Endodermal cell (in vitro differentiated cells): ENCODE measurements around the gene SLC13A1. TPM values are rescaled to one million over a fixed set of nuclear protein-coding genes. Genes with fewer than 3 reads are reported as not detected.

Source experiments
- DNase-seq: peaks from one replicate; pipeline ENCODE4 v3.0.0-alpha.2; 2017
- H3K27ac ChIP-seq: 2 replicates; pipeline ENCODE4 v1.5.1; 2013; ENCODE audit warnings: mild to moderate bottlenecking, low read depth, low read length, moderate library complexity
- H3K27me3 ChIP-seq: 2 replicates; pipeline ENCODE4 v1.6.1; 2013; ENCODE audit warnings: mild to moderate bottlenecking, low read length, moderate library complexity; ENCODE audit not compliant: insufficient read depth, control insufficient read depth, poor library complexity, severe bottlenecking
- H3K36me3 ChIP-seq: 2 replicates; pipeline ENCODE4 v1.7.0; 2013; ENCODE audit warnings: mild to moderate bottlenecking, low read length, moderate library complexity; ENCODE audit not compliant: control insufficient read depth, insufficient read depth
- H3K4me1 ChIP-seq: one replicate; pipeline ENCODE4 v1.7.0; 2013; ENCODE audit warnings: low read length; ENCODE audit not compliant: control insufficient read depth, insufficient read depth
- H3K4me3 ChIP-seq: 2 replicates; pipeline ENCODE4 v1.5.1; 2013; ENCODE audit warnings: mild to moderate bottlenecking, low read length, moderate library complexity
- H3K9ac ChIP-seq: 2 replicates; pipeline ENCODE4 v1.6.1; 2013; ENCODE audit warnings: mild to moderate bottlenecking, low read length, moderate library complexity; ENCODE audit not compliant: poor library complexity, severe bottlenecking; ENCODE audit errors: extremely low read depth
- H3K9me3 ChIP-seq: 2 replicates; pipeline ENCODE4 v1.6.1; 2013; ENCODE audit warnings: mild to moderate bottlenecking, low read length, moderate library complexity; ENCODE audit not compliant: control insufficient read depth
- H3K27ac Mint-ChIP-seq: 2 replicates; pipeline ENCODE4 v1.8.0; 2020; ENCODE audit warnings: mixed read lengths
- H3K27me3 Mint-ChIP-seq: 2 replicates; pipeline ENCODE4 v1.8.0; 2021; ENCODE audit warnings: mild to moderate bottlenecking, mixed read lengths; ENCODE audit not compliant: insufficient read depth
- H3K36me3 Mint-ChIP-seq: 2 replicates; pipeline ENCODE4 v1.8.0; 2020; ENCODE audit warnings: low read depth, mixed read lengths
- H3K4me1 Mint-ChIP-seq: 2 replicates; pipeline ENCODE4 v1.8.0; 2020; ENCODE audit warnings: mixed read lengths
- H3K4me3 Mint-ChIP-seq: 2 replicates; pipeline ENCODE4 v1.8.0; 2020; ENCODE audit warnings: mild to moderate bottlenecking, moderate library complexity, mixed read lengths
- H3K9me3 Mint-ChIP-seq: 2 replicates; pipeline ENCODE4 v1.8.0; 2020; ENCODE audit warnings: mild to moderate bottlenecking, mixed read lengths
- CTCF ChIP-seq: fragments of 200-600 bp; sonication (generic); conservative IDR thresholded peaks from 2 replicates; pipeline ENCODE4 v1.5.0; 2021; ENCODE audit warnings: antibody characterized with exemption, mild to moderate bottlenecking
- WGBS, 2 experiments: methylation state at CpG; one replicate each; pipeline versions ENCODE4 v1.1.5 to v1.1.7; 2013; ENCODE audit warnings: missing lambda C conversion rate in 2 of 2, mixed read lengths in 1 of 2; ENCODE audit not compliant: insufficient coverage in 1 of 2, insufficient read length in 1 of 2; 5-methylcytosine and 5-hydroxymethylcytosine counted together
- total RNA-seq, 2 donors: library from RNA; stranded (reverse); fragmentation: NEBNext Ultra II Directional in 1 of 2; extraction: Animal tissue kit (Norgen Biotek cat#: 25700) in 1 of 2; gene quantifications; 2 replicates in 1 of 2; 3 replicates in 1 of 2; pipeline ENCODE4 v1.2.1, GENCODE V29; 2021

SLC13A1 gene
- total RNA-seq, 2 donors from 2014 or later: not detected

GRCh38 chr7:123148813-123149212 is 51.0 kb downstream of the SLC13A1 start:
- H3K27ac Mint-ChIP-seq: no peak overlapping the region
- H3K9me3 ChIP-seq: no peaks in the 10 kb centered on the region
- H3K4me3 ChIP-seq: no peak overlapping the region
- H3K36me3 Mint-ChIP-seq: no peaks in the 10 kb centered on the region
- TF ChIP-seq CTCF: no peak
- H3K4me1 ChIP-seq: no peaks in the 10 kb centered on the region
- no peaks in the 10 kb centered on the region for H3K27me3 ChIP-seq
- H3K9me3 Mint-ChIP-seq: no peaks in the 10 kb centered on the region
- WGBS, 2 experiments: 86 to 100% methylated on average over 1 of the region's 1 CpG
- H3K9ac ChIP-seq: no peak overlapping the region
- H3K27ac ChIP-seq: no peak overlapping the region
- no peak for DNase-seq
- H3K4me3 Mint-ChIP-seq: no peak overlapping the region
- H3K27me3 Mint-ChIP-seq: no peaks in the 10 kb centered on the region
- H3K4me1 Mint-ChIP-seq: no peaks in the 10 kb centered on the region
- no peaks in the 10 kb centered on the region for H3K36me3 ChIP-seq

GRCh38 chr7:123143252-123144006 is 56.3 kb downstream of the SLC13A1 start:
- H3K27me3 Mint-ChIP-seq: no peaks in the 10 kb centered on the region
- no peaks in the 10 kb centered on the region for H3K4me1 Mint-ChIP-seq
- H3K4me3 Mint-ChIP-seq: no peak overlapping the region
- no peaks in the 10 kb centered on the region for H3K9me3 ChIP-seq
- no peak overlapping the region for H3K27ac Mint-ChIP-seq
- no peaks in the 10 kb centered on the region for H3K36me3 ChIP-seq
- no peaks in the 10 kb centered on the region for H3K27me3 ChIP-seq
- no peak for DNase-seq
- H3K4me3 ChIP-seq: no peak overlapping the region
- no peak for TF ChIP-seq CTCF
- no peaks in the 10 kb centered on the region for H3K9me3 Mint-ChIP-seq
- no peak overlapping the region for H3K9ac ChIP-seq
- H3K36me3 Mint-ChIP-seq: no peaks in the 10 kb centered on the region
- no peaks in the 10 kb centered on the region for H3K4me1 ChIP-seq
- no peak overlapping the region for H3K27ac ChIP-seq
- WGBS, 2 experiments: 89 to 100% methylated on average over 1 to 3 of the region's 3 CpGs

- Histone ChIP-seq H3K9ac (no peak overlapping the region), H3K36me3 (no peaks in the 10 kb centered on the region), H3K9me3 (no peaks in the 10 kb centered on the region), H3K4me3 (no peak overlapping the region), H3K4me1 (no peaks in the 10 kb centered on the region), H3K27ac (no peak overlapping the region), H3K27me3 (no peaks in the 10 kb centered on the region)
- no peak overlapping the region for H3K4me3 Mint-ChIP-seq
- no peaks in the 10 kb centered on the region for H3K4me1 Mint-ChIP-seq
- H3K27me3 Mint-ChIP-seq: no peaks in the 10 kb centered on the region
- no peaks in the 10 kb centered on the region for H3K9me3 Mint-ChIP-seq
- DNase-seq: no peak
- TF ChIP-seq CTCF: no peak
- no peak overlapping the region for H3K27ac Mint-ChIP-seq
- no peaks in the 10 kb centered on the region for H3K36me3 Mint-ChIP-seq
Observed at GRCh38 chr7:123140561-123140960, 59.2 kb downstream of the SLC13A1 start.
